Sigmoid colon (tissue), 3 donors: ENCODE measurements around the gene RNF6.

Source experiments
- CTCF ChIP-seq, 4 experiments: fragments of 450-650 bp in 3 of 4; fragments of 200-600 bp in 1 of 4; IDR thresholded peaks; one replicate each; pipeline ENCODE4 v1.5.1; 2016 to 2019; ENCODE audit warnings: antibody characterized with exemption in 4 of 4, mild to moderate bottlenecking in 3 of 4, moderate library complexity in 2 of 4
- POLR2A ChIP-seq, 2 donors: fragments of 450-650 bp; IDR thresholded peaks; one replicate each; pipeline ENCODE4 v1.6.1; 2016; ENCODE audit warnings: antibody characterized with exemption in 2 of 2, mild to moderate bottlenecking in 2 of 2, moderate library complexity in 2 of 2

- TF ChIP-seq POLR2A (IDR thresholded peaks at IDR 0.05) (no peak), CTCF (IDR thresholded peaks at IDR 0.05) (no peak)
These were observed 34.9 kb upstream of the RNF6 start for GRCh38 chr13:26257049-26257448.
